ENCODE results near the gene ITGA6.

DNA sequence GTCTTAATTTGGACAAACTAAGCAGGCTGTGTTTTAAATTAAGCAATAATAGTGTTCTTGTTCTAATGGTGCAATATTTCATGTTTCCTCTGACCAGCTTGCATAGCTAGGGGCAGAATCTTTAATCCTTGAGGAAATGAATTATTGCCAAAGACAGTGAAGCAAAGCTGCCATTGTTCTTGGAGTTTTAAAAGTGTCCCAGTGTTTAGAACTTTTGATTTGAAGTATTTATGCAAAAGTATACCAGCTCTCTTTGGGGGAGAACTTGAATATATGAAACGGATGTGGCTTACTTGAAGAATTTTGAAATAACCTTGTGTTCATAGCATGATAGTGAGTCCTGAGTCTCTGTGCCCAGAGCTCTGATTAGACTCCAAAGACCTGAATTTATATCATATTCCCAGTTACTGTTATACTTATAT is 33.4 kb downstream of the ITGA6 start:
- TF ChIP-seq, protein P1, sequence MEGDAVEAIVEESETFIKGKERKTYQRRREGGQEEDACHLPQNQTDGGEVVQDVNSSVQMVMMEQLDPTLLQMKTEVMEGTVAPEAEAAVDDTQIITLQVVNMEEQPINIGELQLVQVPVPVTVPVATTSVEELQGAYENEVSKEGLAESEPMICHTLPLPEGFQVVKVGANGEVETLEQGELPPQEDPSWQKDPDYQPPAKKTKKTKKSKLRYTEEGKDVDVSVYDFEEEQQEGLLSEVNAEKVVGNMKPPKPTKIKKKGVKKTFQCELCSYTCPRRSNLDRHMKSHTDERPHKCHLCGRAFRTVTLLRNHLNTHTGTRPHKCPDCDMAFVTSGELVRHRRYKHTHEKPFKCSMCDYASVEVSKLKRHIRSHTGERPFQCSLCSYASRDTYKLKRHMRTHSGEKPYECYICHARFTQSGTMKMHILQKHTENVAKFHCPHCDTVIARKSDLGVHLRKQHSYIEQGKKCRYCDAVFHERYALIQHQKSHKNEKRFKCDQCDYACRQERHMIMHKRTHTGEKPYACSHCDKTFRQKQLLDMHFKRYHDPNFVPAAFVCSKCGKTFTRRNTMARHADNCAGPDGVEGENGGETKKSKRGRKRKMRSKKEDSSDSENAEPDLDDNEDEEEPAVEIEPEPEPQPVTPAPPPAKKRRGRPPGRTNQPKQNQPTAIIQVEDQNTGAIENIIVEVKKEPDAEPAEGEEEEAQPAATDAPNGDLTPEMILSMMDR (IDR thresholded peaks at IDR 0.05), result no peak
- TF ChIP-seq POLR2A (IDR thresholded peaks at IDR 0.05), result no peak

Measured in body of pancreas (tissue), 4 donors.